Measurements from ENCODE around the gene SDK1. TPM values are rescaled to one million over a fixed set of nuclear protein-coding genes. Genes with fewer than 3 reads are reported as not detected.

Gene SDK1
- total RNA-seq, 1 donor from 2014 or later: 9.9 TPM

- DNase-seq: no peak
Observed at GRCh38 chr7:4020086-4020485, 719.0 kb downstream of the SDK1 start.

- DNase-seq: no peak
Observed at GRCh38 chr7:4021413-4021812, 720.4 kb downstream of the SDK1 start.

GRCh38 chr7:4022265-4022664 lies 721.2 kb downstream of the SDK1 start:
- DNase-seq: peak; percentile 50

GRCh38 chr7:4023502-4023901 lies 722.5 kb downstream of the SDK1 start:
- no peak for DNase-seq

GRCh38 chr7:4024133-4024532 lies 723.1 kb downstream of the SDK1 start:
- no peak for DNase-seq

GRCh38 chr7:4024806-4025205 lies 723.8 kb downstream of the SDK1 start:
- DNase-seq: no peak

- DNase-seq: no peak
Observed at GRCh38 chr7:4025210-4025609, 724.2 kb downstream of the SDK1 start.

GRCh38 chr7:4025694-4026615 lies 724.9 kb downstream of the SDK1 start:
- DNase-seq: peak; percentile 24

- DNase-seq: no peak
Observed at GRCh38 chr7:4026941-4027486, 726.0 kb downstream of the SDK1 start.

- no peak for DNase-seq
Observed at GRCh38 chr7:4028221-4028620, 727.2 kb downstream of the SDK1 start.

- DNase-seq: no peak
Observed at GRCh38 chr7:4029941-4030340, 728.9 kb downstream of the SDK1 start.

- peak; percentile 61 for DNase-seq
Observed at GRCh38 chr7:4030346-4030950, 729.4 kb downstream of the SDK1 start.

- DNase-seq: no peak
Observed at GRCh38 chr7:4033996-4034395, 732.9 kb downstream of the SDK1 start.

- no peak for DNase-seq
Observed at GRCh38 chr7:4037308-4037707, 736.3 kb downstream of the SDK1 start.

- DNase-seq: no peak
Observed at GRCh38 chr7:4037877-4038276, 736.8 kb downstream of the SDK1 start.

- no peak for DNase-seq
Observed at GRCh38 chr7:4040109-4040928, 739.3 kb downstream of the SDK1 start.

GRCh38 chr7:4042402-4043045 lies 741.5 kb downstream of the SDK1 start:
- DNase-seq: peak; percentile 19

GRCh38 chr7:4043988-4044387 lies 742.9 kb downstream of the SDK1 start:
- DNase-seq: no peak

GRCh38 chr7:4045450-4045849 lies 744.4 kb downstream of the SDK1 start:
- no peak for DNase-seq

GRCh38 chr7:4045975-4046374 lies 744.9 kb downstream of the SDK1 start:
- DNase-seq: no peak

GRCh38 chr7:4048336-4048735 lies 747.3 kb downstream of the SDK1 start:
- DNase-seq: no peak

GRCh38 chr7:4049202-4049601 lies 748.1 kb downstream of the SDK1 start:
- DNase-seq: no peak

Data from tongue (tissue), 2 donors.